Measurements from ENCODE around the gene MSMO1. TPM values are rescaled to one million over a fixed set of nuclear protein-coding genes. Genes with fewer than 3 reads are reported as not detected.
A peak's percentile ranks its signal among the peaks of the same experiment; 100 is the strongest.

Gene MSMO1
- total and polyA plus RNA-seq, 10 of the 15 experiments (the other 5 are each of a cell fraction or from before 2014, with no cell fraction given): 63.6 to 168 (median 105) TPM

GRCh38 chr4:165355900-165356300, 28.4 kb downstream of the MSMO1 start:
- Histone ChIP-seq H3K4me1 (ENCODE audit: control insufficient read depth, insufficient read depth, low read length) (no peaks in the 10 kb centered on the region), H3K9ac (ENCODE audit: control insufficient read depth, insufficient read depth, low read length) (no peak overlapping the region), H3K27me3 (replicated peaks in 1 of 2; ENCODE audit: control insufficient read depth in 2 of 2, insufficient read depth in 2 of 2, low read length in 1 of 2) (peaks cover 2 to 6% of the 10 kb centered on the region in 2 experiments; a peak in 1 of 4 replicates), H3K79me2 (ENCODE audit: control insufficient read depth, insufficient read depth, low read length) (no peaks in the 10 kb centered on the region), H3K4me2 (ENCODE audit: control insufficient read depth, insufficient read depth) (no peak overlapping the region), H3K4me3 (no peak overlapping the region), H2AFZ (ENCODE audit: control insufficient read depth, low read depth, low read length) (no peak overlapping the region), H3K27ac (ENCODE audit: control insufficient read depth, insufficient read depth) (no peak overlapping the region), H4K20me1 (ENCODE audit: control insufficient read depth, insufficient read depth) (no peaks in the 10 kb centered on the region), H3K9me3 (replicated peaks; ENCODE audit: control insufficient read depth, insufficient read depth, low read length) (no peaks in the 10 kb centered on the region), H3K36me3 (ENCODE audit: control insufficient read depth in 2 of 2, insufficient read depth in 2 of 2, low read length in 1 of 2) (no peaks in the 10 kb centered on the region)
- ChIA-PET POLR2A (no interaction called here), RAD21 (ENCODE audit: unreplicated experiment) (interaction anchor here (0.8 to 1.6 kb wide), 3 partner anchors 13 to 225 kb away, joined by 3 to 6 read pairs (median 4); no protein-coding TSS in a partner anchor), CTCF (interaction anchor here (0.6 to 2.8 kb wide), 24 partner anchors 9 to 1238 kb away, joined by 3 to 18 read pairs (median 4); partner anchors contain the start of gene TMEM192), SMC1A (ENCODE audit: uncharacterized antibody, unreplicated experiment) (interaction anchor here (0.7 to 2.0 kb wide), 6 partner anchors 10 to 228 kb away, joined by 3 to 8 read pairs (median 4); no protein-coding TSS in a partner anchor)
- ATAC-seq (peak; percentile 84), FAIRE-seq (peak; percentile 7), DNase-seq (ENCODE audit: low read depth, low spot score) (no peak)
- intact Hi-C loops (cut with micrococcal nuclease; ENCODE audit: unreplicated experiment) (loop anchor here (1.0 kb wide), 1 partner anchor 108 kb away; no protein-coding TSS in a partner anchor), in situ Hi-C loops (cut with MboI) (no loop called here)
- BruUV-seq (replicated peaks): no TSS peak
- TF ChIP-seq CTCF (IDR thresholded peaks at IDR 0.05 in 2 of 3, conservative IDR thresholded peaks at IDR 0.05 in 1 of 3; ENCODE audit: control insufficient read depth in 2 of 3, extremely low read depth in 1 of 3, insufficient read depth in 1 of 3, low read depth in 3 of 3, low read length in 3 of 3) (peak; percentile 39 to 48 (median 43); a peak in 5 of 6 replicates), SMAD5 (IDR thresholded peaks at IDR 0.05; ENCODE audit: low read depth) (no peak), RAD21 (IDR thresholded peaks at IDR 0.05; ENCODE audit: insufficient read depth, low read depth, low read length) (0 out of 2 replicates have a peak, but pooled peaks have one; percentile 28)
- WGBS (ENCODE audit: insufficient coverage, insufficient replicate concordance, low lambda C conversion rate, missing lambda C conversion rate): 0% methylated on average over 2 of the region's 2 CpGs

DNA sequence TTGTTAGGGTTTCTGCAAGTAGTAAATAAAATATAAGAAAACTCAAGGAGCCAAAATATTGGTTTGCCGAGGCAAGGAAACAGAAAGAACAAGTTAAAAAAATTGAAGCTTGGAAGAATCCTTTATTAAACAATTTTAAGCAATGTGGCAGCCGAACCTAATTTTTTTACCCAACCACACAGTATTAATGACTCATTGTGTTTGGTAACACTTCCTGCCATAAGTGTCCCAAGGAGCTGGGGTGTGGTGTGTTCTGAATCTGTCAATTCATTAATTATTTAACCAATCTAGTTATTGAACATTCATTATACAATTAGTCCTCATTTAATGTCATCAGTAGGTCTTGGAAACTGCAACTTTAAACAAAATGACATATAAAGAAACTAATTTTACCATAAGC, 32.0 kb downstream of the MSMO1 start:
- no peak for FAIRE-seq
- no peak overlapping the region for H3K4me3 ChIP-seq
- no TSS peak for BruUV-seq (replicated peaks)
- H3K36me3 ChIP-seq (ENCODE audit: control insufficient read depth in 2 of 2, insufficient read depth in 2 of 2, low read length in 1 of 2): no peaks in the 10 kb centered on the region
- H3K4me2 ChIP-seq (ENCODE audit: control insufficient read depth, insufficient read depth): no peak overlapping the region
- no peak overlapping the region for H2AFZ ChIP-seq (ENCODE audit: control insufficient read depth, low read depth, low read length)
- H3K4me1 ChIP-seq (ENCODE audit: control insufficient read depth, insufficient read depth, low read length): no peaks in the 10 kb centered on the region
- H3K9me3 ChIP-seq (replicated peaks; ENCODE audit: control insufficient read depth, insufficient read depth, low read length): no peaks in the 10 kb centered on the region
- no peak overlapping the region for H3K9ac ChIP-seq (ENCODE audit: control insufficient read depth, insufficient read depth, low read length)
- no peaks in the 10 kb centered on the region for H4K20me1 ChIP-seq (ENCODE audit: control insufficient read depth, insufficient read depth)
- WGBS (ENCODE audit: insufficient coverage, insufficient replicate concordance, low lambda C conversion rate, missing lambda C conversion rate): 15% methylated on average over 2 of the region's 2 CpGs
- POLR2A ChIA-PET: interaction anchor here (1.1 kb wide), 1 partner anchor 246 kb away, joined by 3 read pairs; no protein-coding TSS in a partner anchor
- RAD21 ChIA-PET (ENCODE audit: unreplicated experiment): interaction anchor here (0.8 kb wide), 1 partner anchor 228 kb away, joined by 4 read pairs; no protein-coding TSS in a partner anchor
- H3K27me3 ChIP-seq (replicated peaks in 1 of 2; ENCODE audit: control insufficient read depth in 2 of 2, insufficient read depth in 2 of 2, low read length in 1 of 2): peaks cover 2 to 9% of the 10 kb centered on the region in 2 experiments; a peak in 2 of 4 replicates
- in situ Hi-C loops (cut with MboI): no loop called here
- SMC1A ChIA-PET (ENCODE audit: uncharacterized antibody, unreplicated experiment): interaction anchor here (0.8 to 1.6 kb wide), 6 partner anchors 17 to 229 kb away, joined by 3 to 5 read pairs (median 3); no protein-coding TSS in a partner anchor
- intact Hi-C loops (cut with micrococcal nuclease; ENCODE audit: unreplicated experiment): no loop called here
- no peak for DNase-seq (ENCODE audit: low read depth, low spot score)
- no peaks in the 10 kb centered on the region for H3K79me2 ChIP-seq (ENCODE audit: control insufficient read depth, insufficient read depth, low read length)
- no peak overlapping the region for H3K27ac ChIP-seq (ENCODE audit: control insufficient read depth, insufficient read depth)
- ATAC-seq: peak; percentile 57
- CTCF ChIA-PET: interaction anchor here (0.8 to 2.4 kb wide), 6 partner anchors 9 to 681 kb away, joined by 3 to 11 read pairs (median 4); no protein-coding TSS in a partner anchor
- TF ChIP-seq HDAC2 (IDR thresholded peaks at IDR 0.05) (no peak), YBX1 (IDR thresholded peaks at IDR 0.05) (no peak), E4F1 (IDR thresholded peaks at IDR 0.05; ENCODE audit: borderline replicate concordance, partially characterized antibody) (no peak), ZNF24 (IDR thresholded peaks at IDR 0.05) (no peak), CREB1 (IDR thresholded peaks at IDR 0.05; ENCODE audit: low read depth) (no peak)
- TF ChIP-seq, protein P1, sequence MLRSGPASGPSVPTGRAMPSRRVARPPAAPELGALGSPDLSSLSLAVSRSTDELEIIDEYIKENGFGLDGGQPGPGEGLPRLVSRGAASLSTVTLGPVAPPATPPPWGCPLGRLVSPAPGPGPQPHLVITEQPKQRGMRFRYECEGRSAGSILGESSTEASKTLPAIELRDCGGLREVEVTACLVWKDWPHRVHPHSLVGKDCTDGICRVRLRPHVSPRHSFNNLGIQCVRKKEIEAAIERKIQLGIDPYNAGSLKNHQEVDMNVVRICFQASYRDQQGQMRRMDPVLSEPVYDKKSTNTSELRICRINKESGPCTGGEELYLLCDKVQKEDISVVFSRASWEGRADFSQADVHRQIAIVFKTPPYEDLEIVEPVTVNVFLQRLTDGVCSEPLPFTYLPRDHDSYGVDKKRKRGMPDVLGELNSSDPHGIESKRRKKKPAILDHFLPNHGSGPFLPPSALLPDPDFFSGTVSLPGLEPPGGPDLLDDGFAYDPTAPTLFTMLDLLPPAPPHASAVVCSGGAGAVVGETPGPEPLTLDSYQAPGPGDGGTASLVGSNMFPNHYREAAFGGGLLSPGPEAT (IDR thresholded peaks at IDR 0.05; ENCODE audit: low read depth): no peak

Data from GM12878 (cell line).